Thymus (tissue), 11 donors: ENCODE results near the gene RXRA. TPM values are rescaled to one million over a fixed set of nuclear protein-coding genes. Genes with fewer than 3 reads are reported as not detected.

ENCODE experiments used
- DNase-seq, 9 donors: peaks; one replicate each; pipeline ENCODE4 v3.0.0-alpha.2; 2013; ENCODE audit warnings: low spot score in 9 of 9, low read depth in 6 of 9, missing footprints in 1 of 9
- H3K27ac ChIP-seq, 2 donors: one replicate each; pipeline ENCODE4 v1.5.1; 2013; ENCODE audit warnings: control low read depth in 1 of 2, low read depth in 1 of 2, low read length in 1 of 2, mild to moderate bottlenecking in 1 of 2, moderate library complexity in 1 of 2
- H3K27me3 ChIP-seq, 2 donors: one replicate each; pipeline ENCODE4 v1.5.1; 2013; ENCODE audit warnings: low read length in 1 of 2; ENCODE audit not compliant: control insufficient read depth in 2 of 2, insufficient read depth in 1 of 2
- H3K36me3 ChIP-seq, 2 donors: one replicate each; pipeline ENCODE4 v1.5.1; 2013; ENCODE audit warnings: low read length in 1 of 2, mild to moderate bottlenecking in 1 of 2, moderate library complexity in 1 of 2; ENCODE audit not compliant: control insufficient read depth in 2 of 2, insufficient read depth in 2 of 2
- H3K4me1 ChIP-seq, 2 donors: one replicate each; pipeline ENCODE4 v1.5.1; 2013; ENCODE audit warnings: low read length in 2 of 2; ENCODE audit not compliant: control insufficient read depth in 2 of 2, insufficient read depth in 2 of 2
- H3K4me3 ChIP-seq, 2 donors: one replicate each; pipeline ENCODE4 v1.5.1; 2013; ENCODE audit warnings: low read length in 2 of 2, control low read depth in 1 of 2, mild to moderate bottlenecking in 1 of 2
- H3K9me3 ChIP-seq, 2 donors: one replicate each; pipeline ENCODE4 v1.5.1; 2013; ENCODE audit warnings: low read length in 1 of 2, mild to moderate bottlenecking in 1 of 2; ENCODE audit not compliant: control insufficient read depth in 2 of 2, insufficient read depth in 1 of 2
- WGBS: extraction: QIAGEN DNeasy Blood & Tissue Kit; methylation state at CpG from one replicate; pipeline ENCODE4 v1.1.7; 2013; 5-methylcytosine and 5-hydroxymethylcytosine counted together
- polyA plus RNA-seq: library from polyadenylated mRNA; stranded (reverse); fragments of 200-250 nt; gene quantifications from one replicate; pipeline ENCODE4 v1.2.3, GENCODE V29; 2013
- total RNA-seq: library from RNA; stranded (reverse); fragments of 120-200 nt; gene quantifications from one replicate; pipeline ENCODE4 v1.2.4, GENCODE V29; 2013
- donor health status: healthy.

The RXRA gene
- total and polyA plus RNA-seq, 2 donors, result 7.0 to 20.4 TPM

GRCh38 chr9:134391319-134392231 is 65.3 kb downstream of the RXRA start:
- peaks cover 0 to 3% of the 10 kb centered on the region in 2 donors for H3K9me3 ChIP-seq
- WGBS, result 55% methylated on average over 35 of the region's 35 CpGs
- DNase-seq, result peak in 3 of 9 donors; percentile 57 to 81 (median 75)
- no peak overlapping the region for H3K4me3 ChIP-seq
- no peaks in the 10 kb centered on the region for H3K36me3 ChIP-seq
- H3K4me1 ChIP-seq, result peaks cover 17 to 55% of the 10 kb centered on the region in 2 donors
- H3K27ac ChIP-seq, result peak overlapping the region; percentile 62 to 79
- H3K27me3 ChIP-seq, result peaks cover 0 to 7% of the 10 kb centered on the region in 2 donors

- DNase-seq, result no peak
- 94% methylated on average over 12 of the region's 12 CpGs for WGBS
- H3K4me3 ChIP-seq, result no peak overlapping the region
- H3K9me3 ChIP-seq, result peaks cover 0 to 6% of the 10 kb centered on the region in 2 donors
- no peaks in the 10 kb centered on the region for H3K27me3 ChIP-seq
- peaks cover 27 to 67% of the 10 kb centered on the region in 2 donors for H3K4me1 ChIP-seq
- H3K36me3 ChIP-seq, result no peaks in the 10 kb centered on the region
- H3K27ac ChIP-seq, result no peak overlapping the region
Measured at GRCh38 chr9:134392900-134393299, 66.6 kb downstream of the RXRA start.

GRCh38 chr9:134393582-134394280 is 67.5 kb downstream of the RXRA start:
- H3K4me3 ChIP-seq, result no peak overlapping the region
- WGBS, result 61% methylated on average over 7 of the region's 7 CpGs

GRCh38 chr9:134395002-134395517 is 68.8 kb downstream of the RXRA start:
- no peak for DNase-seq
- H3K9me3 ChIP-seq, result peaks cover 0 to 21% of the 10 kb centered on the region in 2 donors
- H3K27me3 ChIP-seq, result no peaks in the 10 kb centered on the region
- no peak overlapping the region for H3K4me3 ChIP-seq
- 97% methylated on average over 16 of the region's 16 CpGs for WGBS
- no peak overlapping the region for H3K27ac ChIP-seq
- H3K36me3 ChIP-seq, result no peaks in the 10 kb centered on the region
- H3K4me1 ChIP-seq, result peaks cover 27 to 62% of the 10 kb centered on the region in 2 donors

More at GRCh38 chr9:134393582-134394280, 67.5 kb downstream of the RXRA start:
- Histone ChIP-seq H3K27ac (peak overlapping the region in 1 of 2 donors; percentile 11), H3K36me3 (no peaks in the 10 kb centered on the region), H3K27me3 (no peaks in the 10 kb centered on the region), H3K9me3 (peaks cover 0 to 8% of the 10 kb centered on the region in 2 donors), H3K4me1 (peaks cover 27 to 67% of the 10 kb centered on the region in 2 donors)
- DNase-seq, result peak in 1 of 9 donors; percentile 34

GRCh38 chr9:134395737-134396257 is 69.5 kb downstream of the RXRA start:
- H3K27ac ChIP-seq, result peak overlapping the region; percentile 26 to 82
- 62% methylated on average over 12 of the region's 12 CpGs for WGBS

GRCh38 chr9:134396258-134396742 is 70.0 kb downstream of the RXRA start:
- Histone ChIP-seq H3K4me1 (peaks cover 22 to 53% of the 10 kb centered on the region in 2 donors), H3K4me3 (peak overlapping the region; percentile 37 to 39), H3K9me3 (peaks cover 0 to 22% of the 10 kb centered on the region in 2 donors), H3K27ac (peak overlapping the region; percentile 38 to 82), H3K27me3 (no peaks in the 10 kb centered on the region), H3K36me3 (no peaks in the 10 kb centered on the region)
- 5% methylated on average over 18 of the region's 18 CpGs for WGBS
- DNase-seq, result peak in 4 of 9 donors; percentile 55 to 80 (median 59)

More at GRCh38 chr9:134395737-134396257, 69.5 kb downstream of the RXRA start:
- no peaks in the 10 kb centered on the region for H3K36me3 ChIP-seq
- peaks cover 26 to 55% of the 10 kb centered on the region in 2 donors for H3K4me1 ChIP-seq
- H3K9me3 ChIP-seq, result peaks cover 0 to 22% of the 10 kb centered on the region in 2 donors
- H3K4me3 ChIP-seq, result no peak overlapping the region
- no peak for DNase-seq
- no peaks in the 10 kb centered on the region for H3K27me3 ChIP-seq

GRCh38 chr9:134396825-134397224 is 70.6 kb downstream of the RXRA start:
- H3K9me3 ChIP-seq, result peaks cover 0 to 22% of the 10 kb centered on the region in 2 donors
- no peaks in the 10 kb centered on the region for H3K36me3 ChIP-seq
- H3K4me3 ChIP-seq, result peak overlapping the region; percentile 37 to 39
- peak in 4 of 9 donors; percentile 57 to 82 (median 62) for DNase-seq
- no peaks in the 10 kb centered on the region for H3K27me3 ChIP-seq
- H3K27ac ChIP-seq, result peak overlapping the region; percentile 38 to 82
- peaks cover 22 to 51% of the 10 kb centered on the region in 2 donors for H3K4me1 ChIP-seq
- 4% methylated on average over 8 of the region's 8 CpGs for WGBS

GRCh38 chr9:134398756-134399155 is 72.5 kb downstream of the RXRA start:
- DNase-seq, result no peak
- no peak overlapping the region for H3K27ac ChIP-seq
- no peak overlapping the region for H3K4me3 ChIP-seq
- H3K9me3 ChIP-seq, result peaks cover 0 to 22% of the 10 kb centered on the region in 2 donors
- WGBS, result over 99% methylated on average over 5 of the region's 5 CpGs
- peaks cover 27 to 51% of the 10 kb centered on the region in 2 donors for H3K4me1 ChIP-seq
- no peaks in the 10 kb centered on the region for H3K36me3 ChIP-seq
- H3K27me3 ChIP-seq, result no peaks in the 10 kb centered on the region
